GM12873 (cell line): ENCODE data around the gene FGD5.

ENCODE experiments used
- TF ChIP-seq, protein P1 (sequence below): IDR thresholded peaks from 2 replicates; pipeline ENCODE4 v1.5.1; 2012; ENCODE audit warnings: low read depth, mild to moderate bottlenecking, moderate library complexity, low read length, control low read depth; ENCODE audit not compliant: insufficient read depth; ENCODE audit errors: missing control alignments

FGD5 gene

DNA sequence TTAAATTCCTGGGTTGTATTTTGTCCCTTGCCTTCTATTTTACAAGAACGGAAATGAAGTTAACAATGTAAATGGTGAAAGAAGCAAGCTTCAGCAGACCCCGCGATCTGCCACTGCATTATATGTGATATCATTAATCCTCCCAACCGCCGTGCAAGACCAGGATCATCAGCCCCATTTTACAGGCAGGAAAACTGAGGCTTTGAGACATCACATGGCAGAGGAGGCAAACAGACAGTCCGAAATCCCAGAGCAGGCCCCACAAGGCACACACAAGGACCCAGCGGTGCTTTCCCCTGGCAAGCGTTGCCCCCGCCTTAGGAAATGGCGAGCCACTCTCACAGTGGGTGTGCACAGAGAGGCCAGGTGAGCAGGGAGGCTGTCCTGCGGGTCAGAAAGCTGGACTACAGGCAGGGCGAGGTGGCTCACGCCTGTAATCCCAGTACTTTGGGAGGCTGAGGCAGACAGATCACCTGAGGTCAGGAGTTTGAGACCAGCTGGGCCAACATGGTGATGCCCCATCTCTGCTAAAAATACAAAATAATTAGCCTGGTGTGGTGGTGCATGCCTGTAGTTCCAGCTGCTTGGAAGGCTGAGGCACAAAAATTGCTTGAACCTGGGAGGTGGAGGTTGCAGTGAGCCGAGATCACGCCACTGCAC, 16.2 kb downstream of the FGD5 start:
- TF ChIP-seq, protein P1, sequence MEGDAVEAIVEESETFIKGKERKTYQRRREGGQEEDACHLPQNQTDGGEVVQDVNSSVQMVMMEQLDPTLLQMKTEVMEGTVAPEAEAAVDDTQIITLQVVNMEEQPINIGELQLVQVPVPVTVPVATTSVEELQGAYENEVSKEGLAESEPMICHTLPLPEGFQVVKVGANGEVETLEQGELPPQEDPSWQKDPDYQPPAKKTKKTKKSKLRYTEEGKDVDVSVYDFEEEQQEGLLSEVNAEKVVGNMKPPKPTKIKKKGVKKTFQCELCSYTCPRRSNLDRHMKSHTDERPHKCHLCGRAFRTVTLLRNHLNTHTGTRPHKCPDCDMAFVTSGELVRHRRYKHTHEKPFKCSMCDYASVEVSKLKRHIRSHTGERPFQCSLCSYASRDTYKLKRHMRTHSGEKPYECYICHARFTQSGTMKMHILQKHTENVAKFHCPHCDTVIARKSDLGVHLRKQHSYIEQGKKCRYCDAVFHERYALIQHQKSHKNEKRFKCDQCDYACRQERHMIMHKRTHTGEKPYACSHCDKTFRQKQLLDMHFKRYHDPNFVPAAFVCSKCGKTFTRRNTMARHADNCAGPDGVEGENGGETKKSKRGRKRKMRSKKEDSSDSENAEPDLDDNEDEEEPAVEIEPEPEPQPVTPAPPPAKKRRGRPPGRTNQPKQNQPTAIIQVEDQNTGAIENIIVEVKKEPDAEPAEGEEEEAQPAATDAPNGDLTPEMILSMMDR: no peak

DNA sequence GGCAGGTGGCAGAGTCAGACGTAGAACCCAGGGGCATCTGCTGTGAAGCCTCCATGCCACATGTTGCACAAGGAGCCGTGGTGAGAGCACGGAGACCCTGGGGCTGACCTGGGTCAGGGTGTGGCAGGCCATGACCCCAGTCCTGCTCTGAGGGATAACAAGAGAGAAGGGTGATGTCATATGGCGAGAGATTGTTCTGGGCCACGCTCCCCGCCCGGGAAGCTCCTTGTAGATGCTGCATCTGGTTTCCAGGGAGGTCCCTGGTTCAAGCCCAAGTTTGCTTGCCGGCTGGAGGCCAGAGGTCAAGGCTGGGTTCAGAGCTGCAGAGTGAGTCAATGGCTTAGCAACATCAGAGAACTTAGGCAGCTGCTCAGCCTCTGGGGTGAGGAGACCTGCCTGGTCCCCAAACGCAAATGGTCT, 17.3 kb downstream of the FGD5 start:
- TF ChIP-seq, protein P1: no peak

DNA sequence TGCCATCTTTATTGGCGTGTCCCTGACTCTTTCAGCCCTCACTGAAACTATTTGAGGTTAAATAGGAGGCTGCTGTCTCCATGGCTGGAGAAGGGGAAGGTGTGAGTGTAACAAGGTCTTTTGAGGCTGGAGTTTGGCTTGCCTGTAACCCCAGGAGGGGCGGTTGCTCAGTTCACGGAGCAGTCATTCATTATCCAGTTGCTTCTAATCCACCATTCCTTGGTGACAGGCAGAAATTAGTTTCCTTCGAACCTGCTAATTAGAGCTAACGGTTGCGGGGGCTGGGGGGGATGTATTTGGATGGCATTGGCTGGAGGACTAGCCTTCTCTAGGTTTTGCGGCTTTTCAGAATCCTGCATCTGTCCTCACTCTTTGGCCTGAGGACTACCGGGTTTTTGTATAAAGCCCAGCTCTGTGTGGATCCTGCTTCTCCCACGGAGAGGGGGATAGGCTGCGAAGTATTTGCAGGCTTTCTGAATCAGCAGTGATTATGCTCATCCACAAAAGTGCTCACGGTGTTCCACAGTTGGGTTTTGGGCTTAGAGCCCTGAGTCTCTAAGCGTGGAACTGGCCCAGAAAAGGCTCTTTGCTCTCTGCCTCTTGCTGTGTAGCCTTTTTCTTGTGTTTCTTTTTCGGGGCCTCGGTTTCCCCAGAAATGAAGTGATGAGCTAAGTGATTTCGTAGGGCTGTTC, 18.6 kb downstream of the FGD5 start:
- TF ChIP-seq, protein P1: no peak

DNA sequence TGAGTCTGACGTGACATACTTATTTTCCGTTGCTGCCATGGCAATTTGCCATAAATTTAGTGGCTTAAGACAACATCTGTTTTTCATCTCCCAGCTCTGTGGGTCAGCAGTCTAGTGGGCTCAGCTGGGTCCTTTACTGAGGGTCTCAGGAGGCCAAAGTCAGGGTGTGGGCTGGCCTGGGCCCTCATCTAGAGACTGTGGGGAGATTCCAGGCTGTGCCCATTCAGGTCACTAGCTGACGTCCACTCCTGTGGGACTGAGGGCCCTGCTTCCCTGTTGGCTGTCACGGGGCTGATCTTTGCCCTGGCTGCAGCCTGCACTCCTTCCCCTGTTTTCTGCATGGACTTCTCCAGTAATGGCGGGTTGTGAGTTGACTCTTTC, 19.1 kb downstream of the FGD5 start:
- TF ChIP-seq, protein P1: no peak

GRCh38 chr3:14839236-14839635, 20.5 kb downstream of the FGD5 start:
- TF ChIP-seq, protein P1: no peak

- TF ChIP-seq, protein P1: no peak
Measured at GRCh38 chr3:14841836-14842235, 23.1 kb downstream of the FGD5 start.

GRCh38 chr3:14842277-14842676, 23.5 kb downstream of the FGD5 start:
- TF ChIP-seq, protein P1: no peak
